Prostate gland (tissue), 2 donors: Measurements from ENCODE around the gene SGCD. TPM values are rescaled to one million over a fixed set of nuclear protein-coding genes. Genes with fewer than 3 reads are reported as not detected.

Experiments used
- DNase-seq: peaks from one replicate; pipeline ENCODE4 v3.0.0-alpha.2; 2019; ENCODE audit warnings: low spot score
- H3K27ac ChIP-seq, 2 donors: fragments of 200-600 bp; sonication (generic); 2 replicates each; pipeline ENCODE4 v1.5.1; 2017 to 2019
- H3K27me3 ChIP-seq: fragments of 200-600 bp; sonication (generic); replicated peaks from 2 replicates; pipeline ENCODE4 v1.5.1; 2019; ENCODE audit not compliant: insufficient read depth
- H3K36me3 ChIP-seq, 2 donors: fragments of 200-600 bp; sonication (generic); 1 replicate in 1 of 2; 2 replicates in 1 of 2; pipeline versions ENCODE4 v1.5.1 to v1.8.1; 2017 to 2019
- H3K4me1 ChIP-seq: fragments of 200-600 bp; sonication (generic); replicated peaks from 2 replicates; pipeline ENCODE4 v1.5.1; 2019
- H3K4me3 ChIP-seq, 2 donors: fragments of 200-600 bp; sonication (generic); 2 replicates each; pipeline ENCODE4 v1.5.1; 2017 to 2019
- H3K9me3 ChIP-seq: fragments of 200-600 bp; sonication (generic); 2 replicates; pipeline ENCODE4 v1.5.1; 2017
- POLR2A ChIP-seq: fragments of 450-650 bp; IDR thresholded peaks from one replicate; pipeline ENCODE4 v1.6.1; 2016; ENCODE audit warnings: antibody characterized with exemption, mild to moderate bottlenecking
- POLR2AphosphoS5 ChIP-seq: sonication (generic); formaldehyde crosslinking; IDR thresholded peaks from one replicate; pipeline ENCODE4 v1.6.1; 2017; ENCODE audit warnings: antibody characterized with exemption
- WGBS: methylation state at CpG from one replicate; pipeline ENCODE4 v1.1.5; 2018; 5-methylcytosine and 5-hydroxymethylcytosine counted together
- intact Hi-C: fragments of 100-400 bp; cut with DNase I; formaldehyde crosslinking; loops from one replicate; pipeline ENCODE4 v1.14.2; 2022
- total RNA-seq, 2 donors: library from RNA; depleted of rRNA; stranded (reverse); fragments of >200 nt; gene quantifications; one replicate each; pipeline ENCODE4 v1.1.0, GENCODE V29; 2016
- TF ChIP-seq, protein P1 (sequence below), 4 experiments: fragments of 200-600 bp in 2 of 4; fragments of 450-650 bp in 2 of 4; sonication (generic) in 2 of 4; IDR thresholded peaks; 1 replicate in 3 of 4; 2 replicates in 1 of 4; pipeline ENCODE4 v1.5.1; 2016 to 2019; ENCODE audit warnings: antibody characterized with exemption in 4 of 4, mild to moderate bottlenecking in 2 of 4, moderate library complexity in 2 of 4

Gene SGCD
- total RNA-seq, 2 donors from 2014 or later: 3.2 to 3.6 TPM

DNA sequence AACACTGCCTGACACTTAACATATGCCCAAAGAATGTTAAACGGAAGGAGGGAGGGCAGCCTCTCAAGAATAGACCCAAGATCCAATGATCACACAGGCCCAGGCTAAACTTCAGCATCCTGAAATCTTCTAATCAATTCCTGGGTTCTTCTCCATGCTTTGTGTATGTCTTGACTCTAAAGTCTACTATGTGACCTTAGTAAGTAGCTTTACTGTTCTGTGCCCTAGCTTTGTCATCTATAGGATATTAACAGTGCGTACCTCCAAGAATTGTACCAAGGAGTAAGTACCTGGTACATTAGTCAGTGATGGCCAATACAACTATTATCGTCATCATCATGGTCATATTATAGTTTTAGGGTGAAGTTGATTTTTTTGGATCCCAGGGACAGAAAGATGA, 96.6 kb downstream of the SGCD start:
- no peak for DNase-seq
- TF ChIP-seq POLR2A (no peak), POLR2AphosphoS5 (no peak)
- TF ChIP-seq, protein P1, sequence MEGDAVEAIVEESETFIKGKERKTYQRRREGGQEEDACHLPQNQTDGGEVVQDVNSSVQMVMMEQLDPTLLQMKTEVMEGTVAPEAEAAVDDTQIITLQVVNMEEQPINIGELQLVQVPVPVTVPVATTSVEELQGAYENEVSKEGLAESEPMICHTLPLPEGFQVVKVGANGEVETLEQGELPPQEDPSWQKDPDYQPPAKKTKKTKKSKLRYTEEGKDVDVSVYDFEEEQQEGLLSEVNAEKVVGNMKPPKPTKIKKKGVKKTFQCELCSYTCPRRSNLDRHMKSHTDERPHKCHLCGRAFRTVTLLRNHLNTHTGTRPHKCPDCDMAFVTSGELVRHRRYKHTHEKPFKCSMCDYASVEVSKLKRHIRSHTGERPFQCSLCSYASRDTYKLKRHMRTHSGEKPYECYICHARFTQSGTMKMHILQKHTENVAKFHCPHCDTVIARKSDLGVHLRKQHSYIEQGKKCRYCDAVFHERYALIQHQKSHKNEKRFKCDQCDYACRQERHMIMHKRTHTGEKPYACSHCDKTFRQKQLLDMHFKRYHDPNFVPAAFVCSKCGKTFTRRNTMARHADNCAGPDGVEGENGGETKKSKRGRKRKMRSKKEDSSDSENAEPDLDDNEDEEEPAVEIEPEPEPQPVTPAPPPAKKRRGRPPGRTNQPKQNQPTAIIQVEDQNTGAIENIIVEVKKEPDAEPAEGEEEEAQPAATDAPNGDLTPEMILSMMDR (IDR thresholded peaks at IDR 0.05): no peak
- Histone ChIP-seq H3K36me3 (no peaks in the 10 kb centered on the region), H3K27ac (no peak overlapping the region), H3K27me3 (no peaks in the 10 kb centered on the region), H3K4me3 (no peak overlapping the region), H3K4me1 (no peaks in the 10 kb centered on the region), H3K9me3 (no peaks in the 10 kb centered on the region)
- intact Hi-C loops: no loop called here
- 65% methylated on average over 3 of the region's 3 CpGs for WGBS

DNA sequence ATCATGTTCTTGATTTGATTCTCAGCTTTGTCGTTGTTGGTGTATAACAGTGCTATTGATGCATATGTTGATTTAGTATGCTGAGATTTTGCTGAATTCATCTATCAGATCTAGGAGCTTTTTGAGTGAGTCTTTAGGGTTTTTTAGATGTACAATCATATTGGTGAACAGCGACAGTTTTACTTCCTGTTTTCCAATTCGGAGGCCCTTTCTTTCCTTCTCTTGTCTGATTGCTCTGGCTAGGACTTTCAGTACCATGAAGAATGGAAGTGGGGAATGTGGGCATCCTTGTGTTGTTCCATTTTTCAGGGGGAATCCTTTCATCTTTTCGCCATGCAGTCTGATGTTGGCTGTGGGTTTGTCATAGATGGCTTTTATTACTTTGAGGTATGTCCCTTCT, 100.4 kb downstream of the SGCD start:
- Histone ChIP-seq H3K27me3 (no peaks in the 10 kb centered on the region), H3K27ac (no peak overlapping the region), H3K4me3 (no peak overlapping the region), H3K4me1 (no peaks in the 10 kb centered on the region), H3K36me3 (no peaks in the 10 kb centered on the region), H3K9me3 (no peaks in the 10 kb centered on the region)
- WGBS: 90% methylated on average over 4 of the region's 4 CpGs
- intact Hi-C loops: no loop called here
- TF ChIP-seq POLR2A: no peak
- TF ChIP-seq, protein P1 (IDR thresholded peaks at IDR 0.05): no peak
- TF ChIP-seq POLR2AphosphoS5: no peak
- no peak for DNase-seq

DNA sequence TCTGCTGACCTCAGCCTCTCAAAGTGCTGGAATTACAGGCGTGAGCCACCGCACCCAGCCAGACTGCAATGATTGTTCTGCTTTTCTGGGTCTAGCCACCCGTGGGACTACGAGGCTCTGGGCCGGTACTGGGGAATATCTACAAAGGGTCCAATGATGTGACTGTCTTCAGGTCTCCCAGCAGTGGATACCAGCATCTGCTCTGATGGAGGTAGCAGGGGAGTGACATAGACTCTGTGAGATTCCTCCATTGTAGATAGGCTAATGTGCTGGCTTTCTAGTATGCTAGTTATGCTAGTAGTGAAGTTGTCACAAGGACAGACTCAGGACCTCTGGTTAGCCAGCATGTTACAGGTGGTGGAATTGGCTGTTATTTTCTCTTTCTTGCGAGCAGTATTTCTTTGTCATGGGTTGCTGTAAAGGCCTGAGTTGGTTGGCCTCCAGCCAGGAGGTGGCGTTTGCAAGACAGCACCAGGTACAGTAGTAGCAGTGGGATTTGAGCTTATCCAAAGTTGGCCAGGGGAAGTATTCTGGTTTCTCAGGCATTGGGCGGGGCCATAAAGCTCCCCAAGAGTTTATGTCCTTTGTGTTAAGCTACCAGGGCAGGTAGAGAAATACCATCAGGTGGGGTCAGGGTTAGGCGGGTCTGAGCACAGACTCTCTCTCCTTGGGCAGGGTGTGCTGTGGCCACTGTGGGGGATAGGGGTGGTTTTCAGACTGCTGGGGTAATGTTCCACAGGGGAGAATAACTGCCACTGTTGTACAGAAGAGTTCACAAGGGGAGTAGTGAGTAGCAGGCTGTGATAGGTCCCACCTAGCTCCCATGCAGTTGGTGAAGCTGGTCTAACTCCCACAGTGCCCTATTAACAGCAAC, 105.2 kb downstream of the SGCD start:
- no peak overlapping the region for H3K27ac ChIP-seq
- TF ChIP-seq POLR2A (no peak), POLR2AphosphoS5 (no peak)
- TF ChIP-seq, protein P1 (IDR thresholded peaks at IDR 0.05): no peak
- H3K36me3 ChIP-seq: no peaks in the 10 kb centered on the region
- no peaks in the 10 kb centered on the region for H3K9me3 ChIP-seq
- H3K4me3 ChIP-seq: no peak overlapping the region
- no peak for DNase-seq
- H3K4me1 ChIP-seq: no peaks in the 10 kb centered on the region
- intact Hi-C loops: no loop called here
- no peaks in the 10 kb centered on the region for H3K27me3 ChIP-seq
- 86% methylated on average over 9 of the region's 9 CpGs for WGBS

DNA sequence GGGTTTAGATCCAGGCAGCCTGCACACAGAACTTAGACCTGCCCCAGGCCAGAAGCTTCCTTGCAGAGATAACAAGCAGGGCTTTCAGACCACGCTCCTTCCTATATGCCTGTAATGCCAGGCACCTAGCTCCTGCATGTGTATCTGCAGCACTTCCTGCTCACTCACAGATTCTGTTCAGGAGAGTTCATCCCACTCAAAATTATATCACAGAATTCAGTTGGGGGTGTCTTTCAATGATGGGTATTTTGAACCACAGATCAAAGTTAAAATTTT, 105.8 kb downstream of the SGCD start:
- Histone ChIP-seq H3K4me1 (no peaks in the 10 kb centered on the region), H3K4me3 (no peak overlapping the region), H3K27me3 (no peaks in the 10 kb centered on the region), H3K9me3 (no peaks in the 10 kb centered on the region), H3K27ac (no peak overlapping the region), H3K36me3 (no peaks in the 10 kb centered on the region)
- intact Hi-C loops: no loop called here
- TF ChIP-seq POLR2A: no peak
- no peak for TF ChIP-seq POLR2AphosphoS5
- TF ChIP-seq, protein P1 (IDR thresholded peaks at IDR 0.05): no peak
- 65% methylated on average over 1 of the region's 1 CpG for WGBS
- no peak for DNase-seq

DNA sequence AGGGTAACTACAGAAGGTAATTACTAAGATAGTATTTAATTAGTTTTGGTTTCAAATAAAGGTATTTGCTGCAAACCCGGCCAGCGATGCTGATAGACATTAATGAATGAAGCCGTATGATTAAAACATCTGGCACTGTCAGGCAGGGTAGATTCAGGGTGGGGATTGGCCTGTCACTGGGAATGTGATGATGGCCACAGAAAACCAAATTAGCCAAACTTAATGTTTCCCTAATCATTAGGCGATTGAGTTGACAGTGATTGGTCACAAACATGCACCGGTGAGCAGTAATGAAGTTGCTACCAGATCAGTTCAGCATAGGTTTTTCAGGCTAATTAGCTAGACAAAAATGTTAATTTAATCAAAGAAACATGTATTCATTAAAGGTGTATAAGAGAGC, 107.5 kb downstream of the SGCD start:
- H3K4me3 ChIP-seq: no peak overlapping the region
- no peaks in the 10 kb centered on the region for H3K4me1 ChIP-seq
- H3K36me3 ChIP-seq: no peaks in the 10 kb centered on the region
- intact Hi-C loops: no loop called here
- no peaks in the 10 kb centered on the region for H3K9me3 ChIP-seq
- 94% methylated on average over 5 of the region's 5 CpGs for WGBS
- no peak for DNase-seq
- no peak overlapping the region for H3K27ac ChIP-seq
- TF ChIP-seq, protein P1 (IDR thresholded peaks at IDR 0.05): no peak
- TF ChIP-seq POLR2AphosphoS5 (no peak), POLR2A (no peak)
- no peaks in the 10 kb centered on the region for H3K27me3 ChIP-seq
